C4-2B (cell line): Measurements from ENCODE around the gene RRBP1.

Source experiments
- ZFX ChIP-seq: fragments of 450-650 bp; IDR thresholded peaks from 2 replicates; pipeline ENCODE4 v1.6.1; 2017
- TF ChIP-seq, protein P1 (sequence below): fragments of 450-650 bp; conservative IDR thresholded peaks from 2 replicates; pipeline ENCODE4 v1.5.1; 2017; ENCODE audit warnings: mild to moderate bottlenecking

DNA sequence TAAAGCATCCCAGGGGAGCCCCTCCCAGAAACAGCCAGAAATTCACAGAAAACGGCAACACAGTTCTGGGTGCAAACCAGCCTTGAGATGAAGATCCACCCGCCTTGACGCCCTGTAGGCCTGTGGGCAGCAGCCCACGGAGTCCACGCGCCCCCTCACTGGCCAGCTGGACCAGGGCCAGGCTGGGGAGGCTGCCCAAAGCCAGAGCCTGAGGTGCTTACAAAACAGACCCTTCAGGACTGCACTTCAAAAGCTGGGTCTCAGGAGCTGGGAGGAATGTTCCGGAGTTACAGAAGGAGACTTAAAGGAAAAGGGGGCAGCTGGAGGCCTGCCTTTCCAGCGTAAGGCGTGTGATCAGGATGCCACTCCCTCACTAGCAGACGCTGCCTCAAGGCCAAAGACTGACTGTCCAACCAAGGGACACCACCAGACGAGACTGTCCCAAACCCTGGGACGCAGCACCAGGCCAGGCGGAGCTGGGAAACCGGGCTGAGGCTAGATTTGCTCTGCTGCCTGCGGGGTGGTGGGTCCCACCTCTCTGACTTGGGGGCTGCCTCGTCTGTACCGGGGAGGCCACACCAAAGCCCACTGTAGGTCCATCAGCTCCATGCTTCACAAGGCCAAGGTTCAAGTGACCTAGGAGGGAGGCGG lies 48.1 kb downstream of the RRBP1 start:
- TF ChIP-seq, protein P1, sequence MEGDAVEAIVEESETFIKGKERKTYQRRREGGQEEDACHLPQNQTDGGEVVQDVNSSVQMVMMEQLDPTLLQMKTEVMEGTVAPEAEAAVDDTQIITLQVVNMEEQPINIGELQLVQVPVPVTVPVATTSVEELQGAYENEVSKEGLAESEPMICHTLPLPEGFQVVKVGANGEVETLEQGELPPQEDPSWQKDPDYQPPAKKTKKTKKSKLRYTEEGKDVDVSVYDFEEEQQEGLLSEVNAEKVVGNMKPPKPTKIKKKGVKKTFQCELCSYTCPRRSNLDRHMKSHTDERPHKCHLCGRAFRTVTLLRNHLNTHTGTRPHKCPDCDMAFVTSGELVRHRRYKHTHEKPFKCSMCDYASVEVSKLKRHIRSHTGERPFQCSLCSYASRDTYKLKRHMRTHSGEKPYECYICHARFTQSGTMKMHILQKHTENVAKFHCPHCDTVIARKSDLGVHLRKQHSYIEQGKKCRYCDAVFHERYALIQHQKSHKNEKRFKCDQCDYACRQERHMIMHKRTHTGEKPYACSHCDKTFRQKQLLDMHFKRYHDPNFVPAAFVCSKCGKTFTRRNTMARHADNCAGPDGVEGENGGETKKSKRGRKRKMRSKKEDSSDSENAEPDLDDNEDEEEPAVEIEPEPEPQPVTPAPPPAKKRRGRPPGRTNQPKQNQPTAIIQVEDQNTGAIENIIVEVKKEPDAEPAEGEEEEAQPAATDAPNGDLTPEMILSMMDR = no peak
- TF ChIP-seq ZFX = no peak
